Effector memory CD4-positive, alpha-beta T cell (primary cell): Measurements from ENCODE around the gene KIAA0232.

Experiments
- DNase-seq, 3 donors: peaks; one replicate each; pipeline ENCODE4 v3.0.0-alpha.2; 2020
- H3K27ac ChIP-seq: 2 replicates; pipeline ENCODE4 v1.7.0; 2013; ENCODE audit warnings: mild to moderate bottlenecking, low read length, moderate library complexity; ENCODE audit not compliant: insufficient read depth, poor library complexity, severe bottlenecking
- H3K27me3 ChIP-seq: replicated peaks from 2 replicates; pipeline ENCODE4 v1.7.0; 2013; ENCODE audit warnings: mild to moderate bottlenecking, low read length; ENCODE audit not compliant: insufficient read depth, control insufficient read depth, poor library complexity, severe bottlenecking
- H3K36me3 ChIP-seq: 2 replicates; pipeline ENCODE4 v1.7.0; 2013; ENCODE audit warnings: mild to moderate bottlenecking, low read length, moderate library complexity; ENCODE audit not compliant: control insufficient read depth, insufficient read depth
- H3K4me1 ChIP-seq: 2 replicates; pipeline ENCODE4 v1.7.0; 2013; ENCODE audit warnings: low read length, mild to moderate bottlenecking; ENCODE audit not compliant: control insufficient read depth, insufficient read depth, poor library complexity, severe bottlenecking
- H3K4me3 ChIP-seq: 2 replicates; pipeline ENCODE4 v1.7.0; 2013; ENCODE audit warnings: low read length, low read depth, mild to moderate bottlenecking; ENCODE audit not compliant: insufficient read depth, poor library complexity, severe bottlenecking
- H3K9me3 ChIP-seq: 2 replicates; pipeline ENCODE4 v1.7.0; 2013; ENCODE audit warnings: mild to moderate bottlenecking, low read length, moderate library complexity; ENCODE audit not compliant: control insufficient read depth
- total RNA-seq, 3 donors: gene quantifications; one replicate each; lab custom pipeline; 2026; lab: John Stamatoyannopoulos, UW

KIAA0232 gene
- 53.2 to 56.3 (median 56.0) reads per million in 3 donors for total RNA-seq

- H3K36me3 ChIP-seq, result no peaks in the 10 kb centered on the region
- H3K27me3 ChIP-seq, result no peaks in the 10 kb centered on the region
- peaks cover 6% of the 10 kb centered on the region for H3K4me1 ChIP-seq
- peak within 1 kb of the TSS; percentile 96 for H3K4me3 ChIP-seq
- no peaks in the 10 kb centered on the region for H3K9me3 ChIP-seq
- peak; percentile 84 to 86 (median 86) for DNase-seq
- H3K27ac ChIP-seq, result peak within 1 kb of the TSS; percentile 96
These were observed at the start of gene KIAA0232 for GRCh38 chr4:6782147-6782845. Gene KIAA0232 (plus strand): TSS chr4:6782727. CDS start chr4:6824454, 41,727 bp downstream.

GRCh38 chr4:6733358-6734164 is 49.0 kb upstream of the KIAA0232 start:
- H3K36me3 ChIP-seq, result no peaks in the 10 kb centered on the region
- no peak for DNase-seq
- no peaks in the 10 kb centered on the region for H3K4me1 ChIP-seq
- no peak overlapping the region for H3K27ac ChIP-seq
- no peaks in the 10 kb centered on the region for H3K9me3 ChIP-seq
- no peak overlapping the region for H3K4me3 ChIP-seq
- H3K27me3 ChIP-seq, result no peaks in the 10 kb centered on the region

GRCh38 chr4:6734165-6734786 is 48.3 kb upstream of the KIAA0232 start:
- H3K4me1 ChIP-seq, result no peaks in the 10 kb centered on the region
- H3K4me3 ChIP-seq, result no peak overlapping the region
- DNase-seq, result no peak

GRCh38 chr4:6739920-6740319 is 42.6 kb upstream of the KIAA0232 start:
- Histone ChIP-seq H3K27me3 (no peaks in the 10 kb centered on the region), H3K27ac (no peak overlapping the region), H3K9me3 (no peaks in the 10 kb centered on the region), H3K4me3 (no peak overlapping the region), H3K36me3 (no peaks in the 10 kb centered on the region), H3K4me1 (no peaks in the 10 kb centered on the region)
- no peak for DNase-seq

More at GRCh38 chr4:6734165-6734786, 48.3 kb upstream of the KIAA0232 start:
- no peak overlapping the region for H3K27ac ChIP-seq
- H3K27me3 ChIP-seq, result no peaks in the 10 kb centered on the region
- no peaks in the 10 kb centered on the region for H3K9me3 ChIP-seq
- H3K36me3 ChIP-seq, result no peaks in the 10 kb centered on the region

GRCh38 chr4:6740347-6740746 is 42.2 kb upstream of the KIAA0232 start:
- H3K27ac ChIP-seq, result no peak overlapping the region
- no peaks in the 10 kb centered on the region for H3K4me1 ChIP-seq
- no peaks in the 10 kb centered on the region for H3K27me3 ChIP-seq
- no peaks in the 10 kb centered on the region for H3K9me3 ChIP-seq
- H3K4me3 ChIP-seq, result no peak overlapping the region
- no peak for DNase-seq
- H3K36me3 ChIP-seq, result no peaks in the 10 kb centered on the region

- Histone ChIP-seq H3K4me3 (no peak overlapping the region), H3K27ac (no peak overlapping the region), H3K9me3 (no peaks in the 10 kb centered on the region), H3K4me1 (no peaks in the 10 kb centered on the region), H3K36me3 (no peaks in the 10 kb centered on the region), H3K27me3 (no peaks in the 10 kb centered on the region)
- DNase-seq, result no peak
These were observed 40.0 kb upstream of the KIAA0232 start for GRCh38 chr4:6742507-6742906.

GRCh38 chr4:6742989-6743388 is 39.5 kb upstream of the KIAA0232 start:
- H3K4me1 ChIP-seq, result no peaks in the 10 kb centered on the region
- DNase-seq, result no peak
- H3K36me3 ChIP-seq, result no peaks in the 10 kb centered on the region
- H3K27ac ChIP-seq, result no peak overlapping the region
- H3K4me3 ChIP-seq, result no peak overlapping the region
- no peaks in the 10 kb centered on the region for H3K9me3 ChIP-seq
- H3K27me3 ChIP-seq, result no peaks in the 10 kb centered on the region

GRCh38 chr4:6746721-6747293 is 35.7 kb upstream of the KIAA0232 start:
- H3K27me3 ChIP-seq, result no peaks in the 10 kb centered on the region
- no peaks in the 10 kb centered on the region for H3K36me3 ChIP-seq
- no peaks in the 10 kb centered on the region for H3K9me3 ChIP-seq
- DNase-seq, result no peak
- H3K4me3 ChIP-seq, result no peak overlapping the region
- no peaks in the 10 kb centered on the region for H3K4me1 ChIP-seq
- no peak overlapping the region for H3K27ac ChIP-seq

- Histone ChIP-seq H3K27me3 (no peaks in the 10 kb centered on the region), H3K4me3 (no peak overlapping the region), H3K36me3 (no peaks in the 10 kb centered on the region), H3K27ac (no peak overlapping the region), H3K9me3 (no peaks in the 10 kb centered on the region), H3K4me1 (no peaks in the 10 kb centered on the region)
- DNase-seq, result no peak
These were observed 35.1 kb upstream of the KIAA0232 start for GRCh38 chr4:6747294-6748051.
